ENCODE results near the gene CCL21.

DNA sequence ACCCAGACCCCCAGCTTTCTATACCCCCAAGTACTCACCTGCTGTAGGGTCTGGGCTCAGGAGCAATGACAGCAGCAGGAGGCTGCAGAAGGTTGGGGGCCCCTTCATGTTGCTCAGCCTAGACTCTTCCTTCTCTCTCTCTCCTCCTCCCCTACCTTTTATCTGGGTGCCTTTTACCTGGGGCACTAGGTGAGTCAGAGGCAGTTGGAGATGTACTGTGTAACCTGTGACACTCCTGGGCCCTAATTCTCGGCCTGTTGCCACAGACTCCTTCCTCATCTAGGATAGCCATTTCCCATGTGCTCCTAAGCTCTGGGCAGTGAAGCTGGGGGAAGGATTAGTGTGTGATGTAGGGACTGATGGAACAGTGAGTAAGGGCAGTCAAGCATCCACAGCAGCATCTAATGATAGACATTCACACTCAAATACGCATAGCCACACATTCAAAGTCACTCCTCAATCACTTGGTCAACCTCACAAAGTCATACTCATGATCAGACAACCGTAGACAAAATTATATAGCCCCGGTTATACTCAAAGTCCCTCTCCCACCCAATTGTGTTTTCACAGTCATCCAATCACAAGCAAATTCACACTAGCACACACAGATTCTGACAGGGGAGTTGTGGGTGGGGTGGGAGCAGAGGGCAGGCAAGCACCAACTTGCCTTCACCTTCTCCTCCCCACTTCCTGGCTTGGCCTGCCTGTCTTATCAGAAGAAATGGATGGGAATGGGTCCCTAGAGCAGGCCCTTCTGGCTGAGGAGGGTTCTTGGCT, 47.2 kb downstream of the CCL21 start, which contains the start of gene CCL27:
- TF ChIP-seq, protein P1, sequence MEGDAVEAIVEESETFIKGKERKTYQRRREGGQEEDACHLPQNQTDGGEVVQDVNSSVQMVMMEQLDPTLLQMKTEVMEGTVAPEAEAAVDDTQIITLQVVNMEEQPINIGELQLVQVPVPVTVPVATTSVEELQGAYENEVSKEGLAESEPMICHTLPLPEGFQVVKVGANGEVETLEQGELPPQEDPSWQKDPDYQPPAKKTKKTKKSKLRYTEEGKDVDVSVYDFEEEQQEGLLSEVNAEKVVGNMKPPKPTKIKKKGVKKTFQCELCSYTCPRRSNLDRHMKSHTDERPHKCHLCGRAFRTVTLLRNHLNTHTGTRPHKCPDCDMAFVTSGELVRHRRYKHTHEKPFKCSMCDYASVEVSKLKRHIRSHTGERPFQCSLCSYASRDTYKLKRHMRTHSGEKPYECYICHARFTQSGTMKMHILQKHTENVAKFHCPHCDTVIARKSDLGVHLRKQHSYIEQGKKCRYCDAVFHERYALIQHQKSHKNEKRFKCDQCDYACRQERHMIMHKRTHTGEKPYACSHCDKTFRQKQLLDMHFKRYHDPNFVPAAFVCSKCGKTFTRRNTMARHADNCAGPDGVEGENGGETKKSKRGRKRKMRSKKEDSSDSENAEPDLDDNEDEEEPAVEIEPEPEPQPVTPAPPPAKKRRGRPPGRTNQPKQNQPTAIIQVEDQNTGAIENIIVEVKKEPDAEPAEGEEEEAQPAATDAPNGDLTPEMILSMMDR (IDR thresholded peaks at IDR 0.05) = no peak
- TF ChIP-seq POLR2A (IDR thresholded peaks at IDR 0.05) = no peak
- no peak for TF ChIP-seq EP300 (IDR thresholded peaks at IDR 0.05)
